H1 (cell line): ENCODE measurements around the gene ADAMTS3.
A peak's percentile ranks its signal among the peaks of the same experiment; 100 is the strongest.

Source experiments
- CEBPB ChIP-seq: IDR thresholded peaks from 2 replicates; pipeline ENCODE4 v1.6.1; 2012; ENCODE audit warnings: low read depth, low read length
- CHD2 ChIP-seq: IDR thresholded peaks from 2 replicates; pipeline ENCODE4 v1.6.1; 2012; ENCODE audit warnings: low read length, improper control_type of control experiment
- CTCF ChIP-seq, 3 experiments: IDR thresholded peaks; 1 replicate in 2 of 3; 2 replicates in 1 of 3; pipeline versions ENCODE4 v1.5.1 to v1.6.1; 2011; ENCODE audit warnings: low read length in 3 of 3, mild to moderate bottlenecking in 3 of 3, inconsistent platforms in 2 of 3, low read depth in 1 of 3, moderate library complexity in 1 of 3; ENCODE audit not compliant: insufficient read depth in 1 of 3; ENCODE audit errors: control extremely low read depth in 1 of 3
- POLR2A ChIP-seq, 2 experiments: IDR thresholded peaks; 1 replicate in 1 of 2; 2 replicates in 1 of 2; pipeline ENCODE4 v1.6.1; 2011; ENCODE audit warnings: low read depth in 2 of 2, low read length in 2 of 2, mild to moderate bottlenecking in 2 of 2; ENCODE audit errors: control extremely low read depth in 1 of 2
- POLR2AphosphoS5 ChIP-seq: IDR thresholded peaks from 2 replicates; pipeline ENCODE4 v1.6.1; 2011; ENCODE audit warnings: low read depth, low read length
- SP1 ChIP-seq: IDR thresholded peaks from 2 replicates; pipeline ENCODE4 v1.6.1; 2011; ENCODE audit warnings: low read depth, low read length
- YY1 ChIP-seq: IDR thresholded peaks from 2 replicates; pipeline ENCODE4 v1.6.1; 2011; ENCODE audit warnings: low read depth, mild to moderate bottlenecking, low read length

GRCh38 chr4:72283357-72283756 lies 285.7 kb downstream of the ADAMTS3 start:
- TF ChIP-seq CTCF (IDR thresholded peaks at IDR 0.05; ENCODE audit: control extremely low read depth in 1 of 3, insufficient read depth in 1 of 3, low read depth in 1 of 3, low read length in 3 of 3) (peak in 1 of 3 experiments; percentile 6; a peak in 1 of 4 replicates), CHD2 (no peak), POLR2A (IDR thresholded peaks at IDR 0.05; ENCODE audit: control extremely low read depth in 1 of 2, low read depth in 2 of 2, low read length in 2 of 2) (no peak), CEBPB (no peak), SP1 (no peak), POLR2AphosphoS5 (no peak), YY1 (no peak)
